Measurements from ENCODE around the gene DENND6B.
"Not testable (repeated sequence)": the region's sequence is repeated elsewhere in the genome, so short reads cannot be mapped to it uniquely, and the experiment has no call there.

The DENND6B gene

DNA sequence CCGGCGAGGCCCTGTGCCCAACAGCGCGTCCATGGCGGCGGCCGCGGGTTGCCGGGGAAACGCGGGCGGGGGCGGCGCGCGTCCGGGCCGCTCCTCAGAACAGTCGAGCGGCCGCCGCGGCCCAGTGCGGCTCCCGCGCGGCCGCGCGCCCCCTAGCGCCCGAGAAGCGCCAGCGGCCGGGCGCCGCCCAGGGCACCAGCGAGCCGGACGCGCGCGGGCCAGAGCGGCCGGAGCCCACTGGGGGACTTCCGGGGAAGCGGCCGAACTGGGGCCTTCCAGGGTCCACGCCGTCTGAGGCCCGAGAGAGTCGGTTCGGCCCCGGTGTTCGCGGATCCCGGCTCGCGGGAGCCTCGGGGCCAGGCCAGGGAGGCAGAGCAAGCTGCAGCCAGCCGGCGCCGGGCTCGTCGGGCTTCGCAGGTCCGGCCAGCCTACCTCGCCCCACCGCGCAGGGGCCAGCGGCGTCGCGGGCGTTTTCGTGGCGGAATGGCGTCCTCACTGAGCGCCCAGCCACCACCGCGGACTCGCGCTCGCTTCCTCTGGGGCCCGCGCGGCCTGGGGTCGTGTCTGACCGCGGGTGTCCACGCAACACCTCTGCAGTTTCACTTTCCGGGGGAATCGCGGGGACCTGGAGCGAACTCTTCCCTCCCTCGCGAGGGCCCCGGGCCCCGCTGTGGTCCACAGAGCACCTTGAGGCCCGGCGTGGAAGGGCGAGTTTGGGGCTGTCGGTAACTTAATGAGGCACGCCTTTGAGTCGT, at the start of gene DENND6B:
TSS of gene DENND6B (minus strand) at position 57 of the 755 bp plus-strand sequence. CDS start at position 33, 24 bp downstream.
- H3K4me3 ChIP-seq (ENCODE audit: low read depth, low read length), result peak within 1 kb of the TSS; percentile 81
- TF ChIP-seq CTCF (IDR thresholded peaks at IDR 0.05; ENCODE audit: borderline replicate concordance, insufficient read depth, low read depth, low read length), result peak; percentile 64; the same call in 1 of the 2 replicates

DNA sequence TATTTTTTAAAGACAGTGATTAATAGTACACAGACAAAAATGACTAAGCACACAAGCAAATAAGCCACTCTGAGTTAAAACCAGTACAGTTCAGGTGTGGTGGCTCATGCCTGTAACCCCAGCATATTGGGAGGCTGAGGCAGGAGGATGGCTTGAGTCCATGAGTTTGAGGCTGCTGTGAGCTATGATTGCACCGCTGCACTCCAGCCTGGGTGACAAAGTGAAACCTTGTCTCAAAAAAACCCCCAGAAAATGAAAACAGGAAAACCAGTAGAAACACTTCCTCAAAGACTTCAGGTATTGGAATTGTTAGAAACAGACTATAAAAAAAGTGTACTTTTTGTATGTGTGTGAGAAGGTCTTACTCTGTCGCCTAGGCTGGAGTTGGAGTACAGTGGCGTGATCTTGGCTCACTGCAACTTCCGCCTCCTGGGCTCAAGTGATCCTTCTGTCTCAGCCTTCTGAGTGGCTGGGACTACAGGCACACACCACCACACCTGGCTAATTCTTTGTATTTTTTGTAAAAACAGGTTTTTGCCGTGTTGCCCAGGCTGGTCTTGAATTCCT, 49.4 kb upstream of the DENND6B start:
- no peak overlapping the region for H3K4me3 ChIP-seq (ENCODE audit: low read depth, low read length)
- no peak for TF ChIP-seq CTCF (IDR thresholded peaks at IDR 0.05; ENCODE audit: borderline replicate concordance, insufficient read depth, low read depth, low read length)

DNA sequence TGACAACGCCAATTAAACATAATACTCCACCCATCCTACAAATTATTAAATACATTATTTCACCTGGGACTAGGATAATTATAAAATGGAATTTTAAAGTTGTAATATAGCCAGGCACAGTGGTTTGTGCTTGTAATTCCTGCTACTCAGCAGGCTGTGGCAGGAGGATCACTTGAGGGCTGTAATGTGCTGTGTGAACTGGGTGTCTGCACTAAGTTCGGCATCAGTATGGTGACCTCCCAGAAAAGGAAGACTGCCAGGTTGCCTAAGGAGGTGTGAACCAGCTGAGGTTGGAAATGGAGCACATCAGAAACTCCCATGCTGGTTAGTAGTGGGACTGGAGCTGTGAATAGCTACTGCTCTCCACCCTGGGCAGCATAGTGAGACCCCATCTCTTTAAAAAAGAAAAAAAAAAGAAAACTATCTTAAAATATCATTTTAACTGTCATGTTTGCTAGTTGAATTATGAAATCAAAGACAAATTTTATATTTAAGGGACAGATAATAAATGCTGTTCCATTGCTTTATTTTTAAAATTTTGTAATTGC, 44.4 kb upstream of the DENND6B start:
- no peak for TF ChIP-seq CTCF (IDR thresholded peaks at IDR 0.05; ENCODE audit: borderline replicate concordance, insufficient read depth, low read depth, low read length)
- no peak overlapping the region for H3K4me3 ChIP-seq (ENCODE audit: low read depth, low read length)

DNA sequence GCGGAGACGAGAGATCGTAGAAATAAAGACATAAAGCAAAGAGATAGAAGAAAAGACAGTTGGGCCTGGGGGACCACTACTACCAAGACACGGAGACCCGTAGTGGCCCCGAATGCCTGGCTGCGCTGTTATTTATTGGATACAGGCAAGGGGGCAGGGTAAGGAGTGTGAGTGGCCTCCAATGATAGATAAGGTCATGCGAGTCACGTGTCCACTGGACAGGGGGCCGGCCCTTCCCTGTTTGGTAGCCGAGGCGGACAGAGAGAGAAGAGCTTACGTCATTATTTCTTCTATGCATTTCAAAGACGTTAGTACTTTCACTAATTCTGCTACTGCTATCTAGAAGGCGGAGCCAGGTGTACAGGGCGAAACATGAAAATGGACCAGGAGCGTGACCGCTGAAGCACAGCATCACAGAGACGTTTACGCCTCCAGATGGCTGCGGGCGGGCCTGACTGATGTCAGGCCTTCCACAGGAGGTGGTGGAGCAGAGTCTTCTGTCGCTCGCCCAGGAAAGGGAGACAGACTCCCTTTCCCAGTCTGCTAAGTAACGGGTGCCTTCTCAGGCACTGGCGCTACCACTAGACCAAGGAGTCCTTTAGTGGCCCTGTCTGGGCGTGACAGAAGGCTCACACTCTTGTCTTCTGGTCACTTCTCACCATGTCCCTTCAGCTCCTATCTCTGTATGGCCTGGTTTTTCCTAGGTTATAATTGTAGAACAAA, 41.1 kb upstream of the DENND6B start:
- no peak for TF ChIP-seq CTCF (IDR thresholded peaks at IDR 0.05; ENCODE audit: borderline replicate concordance, insufficient read depth, low read depth, low read length)
- H3K4me3 ChIP-seq (ENCODE audit: low read depth, low read length), result no peak overlapping the region

DNA sequence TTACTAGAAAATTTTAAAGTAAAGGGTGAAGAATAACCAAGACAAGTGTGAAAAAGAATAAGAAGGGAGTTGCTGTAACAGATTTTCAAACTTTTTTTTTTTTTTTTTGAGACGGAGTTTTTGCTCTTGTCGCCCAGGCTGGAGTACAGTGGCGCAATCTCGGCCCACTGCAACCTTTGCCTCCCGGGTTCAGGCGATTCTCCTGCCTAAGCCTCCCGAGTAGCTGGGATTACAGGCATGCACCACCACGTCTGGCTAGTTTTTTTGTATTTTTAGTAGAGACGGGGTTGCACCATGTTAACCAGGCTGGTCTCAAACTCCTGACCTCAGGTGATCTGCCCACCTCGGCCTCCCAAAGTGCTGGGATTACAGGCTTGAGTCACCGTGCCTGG, 37.0 kb upstream of the DENND6B start:
- H3K4me3 ChIP-seq (ENCODE audit: low read depth, low read length), result not testable (repeated sequence)

- no peak overlapping the region for H3K4me3 ChIP-seq (ENCODE audit: low read depth, low read length)
- TF ChIP-seq CTCF (IDR thresholded peaks at IDR 0.05; ENCODE audit: borderline replicate concordance, insufficient read depth, low read depth, low read length), result no peak
Observed at GRCh38 chr22:50363166-50363802, 36.5 kb upstream of the DENND6B start.

- TF ChIP-seq CTCF (IDR thresholded peaks at IDR 0.05; ENCODE audit: borderline replicate concordance, insufficient read depth, low read depth, low read length), result no peak
- no peak overlapping the region for H3K4me3 ChIP-seq (ENCODE audit: low read depth, low read length)
Observed at GRCh38 chr22:50361688-50362087, 34.9 kb upstream of the DENND6B start.
